G401.6 (cell line): ENCODE measurements around the gene ABCG4.
"Not testable (repeated sequence)": the region's sequence is repeated elsewhere in the genome, so short reads cannot be mapped to it uniquely, and the experiment has no call there.

Experiments
- FAIRE-seq: peaks from 2 replicates; lab custom pipeline; 2012; peaks lifted over from hg19 to GRCh38; lab: Jason Lieb, UNC

Gene ABCG4

GRCh38 chr11:119185981-119186634 is 37.3 kb downstream of the ABCG4 start:
- no peak for FAIRE-seq

GRCh38 chr11:119187123-119187892 is 38.5 kb downstream of the ABCG4 start:
- no peak for FAIRE-seq

GRCh38 chr11:119188067-119188466 is 39.2 kb downstream of the ABCG4 start:
- no peak for FAIRE-seq

DNA sequence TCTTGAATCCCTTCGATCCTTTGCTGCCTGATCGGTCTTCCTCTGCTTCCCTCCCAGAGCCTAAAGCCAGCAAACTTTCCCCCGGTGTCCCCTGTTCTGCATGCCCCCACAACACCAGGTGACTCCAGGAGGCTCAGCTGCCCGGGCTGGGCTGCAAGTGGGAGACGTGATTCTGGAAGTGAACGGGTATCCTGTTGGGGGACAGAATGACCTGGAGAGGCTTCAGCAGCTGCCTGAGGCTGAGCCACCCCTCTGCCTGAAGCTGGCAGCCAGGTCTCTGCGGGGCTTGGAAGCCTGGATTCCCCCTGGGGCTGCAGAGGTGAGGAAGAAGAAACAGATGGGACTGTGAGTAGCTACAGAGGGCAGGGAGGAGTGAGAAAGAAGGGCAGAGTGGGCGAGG is 40.0 kb downstream of the ABCG4 start:
- no peak for FAIRE-seq

GRCh38 chr11:119189393-119189792 is 40.5 kb downstream of the ABCG4 start:
- FAIRE-seq = no peak

DNA sequence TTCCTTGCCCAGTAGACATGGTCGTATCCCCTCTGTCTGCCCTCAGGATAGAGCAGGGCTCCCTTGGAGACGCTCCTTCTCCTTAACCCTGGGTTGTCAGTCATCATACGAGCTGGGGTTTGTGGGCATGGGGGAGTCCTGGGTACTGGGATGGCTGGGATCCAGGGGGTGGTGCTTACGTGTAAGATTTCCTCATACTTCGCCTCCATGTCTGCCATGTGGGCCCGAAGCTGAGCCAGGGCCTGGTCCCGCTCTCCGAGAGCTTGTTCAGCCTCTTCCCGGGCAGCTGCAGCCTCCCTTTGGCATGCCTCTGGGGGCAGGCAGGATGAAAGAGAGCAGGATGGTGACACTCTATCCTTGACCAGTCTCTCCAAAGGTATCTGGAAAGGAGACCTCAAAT is 41.7 kb downstream of the ABCG4 start:
- FAIRE-seq = no peak

GRCh38 chr11:119191265-119191664 is 42.4 kb downstream of the ABCG4 start:
- FAIRE-seq = not testable (repeated sequence)

DNA sequence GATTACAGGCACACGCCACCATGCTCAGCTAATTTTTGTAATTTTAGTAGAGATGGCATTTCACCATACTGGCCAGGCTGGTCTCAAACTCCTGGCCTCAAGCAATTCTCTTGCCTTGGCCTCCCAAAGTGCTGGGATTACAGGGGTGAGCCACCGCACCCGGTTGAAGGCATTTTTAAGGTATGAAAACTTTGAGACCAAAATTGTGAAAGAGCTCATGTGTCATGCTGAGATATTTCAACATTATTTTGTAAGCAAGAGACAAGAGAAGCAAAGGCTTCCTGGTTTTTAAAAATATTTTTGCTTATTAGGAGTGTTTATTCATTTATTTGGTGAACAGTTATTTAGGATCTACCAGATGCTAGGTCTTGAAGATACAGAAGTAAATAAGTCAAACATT is 43.3 kb downstream of the ABCG4 start:
- FAIRE-seq = no peak

DNA sequence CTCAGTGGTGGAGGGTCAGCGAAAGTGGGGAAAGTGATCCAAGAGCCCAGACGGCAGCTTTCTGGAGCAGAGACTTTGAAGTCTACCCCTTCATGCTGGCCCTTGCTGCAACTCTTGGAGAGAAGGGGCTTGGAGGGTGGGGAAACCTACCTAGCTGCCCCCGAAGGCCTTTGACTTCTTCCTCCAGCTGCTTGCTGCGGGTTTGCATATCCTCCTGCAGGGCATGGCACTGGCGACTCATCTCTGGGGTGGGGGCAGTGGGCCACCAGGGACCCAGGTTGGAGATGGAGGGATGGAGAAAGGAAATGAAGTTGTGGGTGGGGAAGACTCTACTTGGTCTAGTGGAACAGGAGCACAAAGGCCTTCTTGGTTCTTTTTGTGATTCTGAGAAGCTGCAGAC is 44.1 kb downstream of the ABCG4 start:
- no peak for FAIRE-seq

DNA sequence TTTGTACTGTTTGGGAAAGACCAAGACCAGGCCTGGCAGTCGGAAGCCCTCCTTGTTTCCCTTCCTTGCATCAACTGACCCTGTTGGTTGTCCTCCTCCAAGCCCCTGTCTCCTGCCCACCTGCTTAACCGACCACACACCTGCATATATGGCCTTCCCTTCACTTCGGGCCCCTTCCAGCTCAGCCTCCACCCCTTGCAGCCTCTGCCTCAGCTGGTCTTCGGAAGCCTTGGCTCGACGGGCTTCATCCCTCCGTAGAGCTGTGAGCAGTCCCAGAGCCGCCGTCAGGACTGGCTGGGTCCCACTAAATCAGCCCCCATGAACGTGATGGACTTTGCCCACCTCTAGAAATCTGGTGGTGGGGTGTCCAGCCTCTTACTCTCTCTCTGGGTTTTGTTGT is 44.8 kb downstream of the ABCG4 start:
- FAIRE-seq = no peak

DNA sequence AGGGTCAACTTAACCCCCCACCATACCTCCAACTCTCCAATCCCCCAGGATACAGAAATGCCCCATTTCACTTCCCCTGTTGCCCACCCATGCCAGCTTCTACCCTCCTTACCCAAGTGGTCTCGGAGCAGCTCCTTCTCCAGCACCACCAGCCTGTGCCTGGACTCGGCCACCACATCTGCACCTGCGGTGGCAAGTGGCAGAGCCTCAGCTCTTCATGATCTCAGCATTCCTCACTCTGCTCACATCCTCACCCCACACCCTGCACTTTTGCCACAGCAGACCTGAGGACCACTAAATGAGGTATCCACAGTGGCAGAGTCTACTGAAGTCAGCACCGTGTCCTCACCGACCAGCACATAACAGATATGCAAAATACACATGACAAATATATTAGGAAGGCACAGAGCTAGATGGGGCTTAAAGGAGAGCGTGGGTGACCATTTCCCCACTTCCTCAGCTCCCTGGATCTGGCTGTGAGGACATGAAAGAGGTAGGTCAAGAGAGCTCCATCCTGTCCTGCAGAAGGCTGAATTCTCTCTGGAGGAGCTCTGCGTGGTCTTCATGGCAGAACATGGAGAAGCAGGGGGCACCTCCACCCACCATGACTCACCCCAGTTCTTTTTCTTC is 46.1 kb downstream of the ABCG4 start:
- no peak for FAIRE-seq

GRCh38 chr11:119195680-119196079 is 46.8 kb downstream of the ABCG4 start:
- FAIRE-seq = no peak

GRCh38 chr11:119196833-119197483 is 48.1 kb downstream of the ABCG4 start:
- FAIRE-seq = peak; percentile 94

- FAIRE-seq = no peak
These were observed 50.1 kb downstream of the ABCG4 start for GRCh38 chr11:119198925-119199324.

DNA sequence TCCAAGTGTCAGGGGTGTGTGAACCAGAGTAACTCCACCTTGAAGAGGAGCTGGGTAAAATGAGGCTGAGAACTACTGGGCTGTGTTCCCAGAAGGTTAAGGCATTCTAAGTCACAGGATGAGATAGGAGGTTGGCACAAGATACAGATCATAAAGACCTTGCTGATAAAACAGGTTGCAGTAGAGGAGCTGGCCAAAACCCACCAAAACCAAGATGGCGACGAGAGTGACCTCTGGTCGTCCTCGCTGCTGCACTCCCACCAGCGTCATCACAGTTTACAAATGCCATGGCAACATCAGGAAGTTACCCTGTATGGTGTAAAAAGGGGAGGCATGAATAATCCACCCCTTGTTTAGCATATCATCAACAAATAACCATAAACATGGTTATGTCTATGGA is 52.4 kb downstream of the ABCG4 start:
- FAIRE-seq = not testable (repeated sequence)

- no peak for FAIRE-seq
These were observed 53.7 kb downstream of the ABCG4 start for GRCh38 chr11:119202554-119202953.

DNA sequence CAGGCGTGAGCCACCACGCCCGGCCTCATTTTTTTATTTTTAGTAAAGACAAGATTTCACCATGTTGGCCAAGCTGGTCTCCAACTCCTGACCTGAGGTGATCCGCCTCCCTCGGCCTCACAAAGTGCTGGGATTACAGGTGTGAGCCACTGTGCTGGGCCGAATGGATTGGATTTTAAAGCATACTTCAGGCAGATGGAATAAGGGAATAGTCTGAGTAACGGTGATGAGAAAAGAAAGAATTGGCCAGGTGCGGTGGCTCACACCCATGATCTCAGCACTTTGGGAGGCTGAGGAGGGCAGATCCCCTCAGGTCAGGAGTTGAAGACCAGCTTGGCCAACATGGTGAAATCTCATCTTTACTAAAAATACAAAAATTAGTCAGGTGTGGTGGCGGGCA is 55.2 kb downstream of the ABCG4 start:
- FAIRE-seq = no peak

GRCh38 chr11:119205080-119205479 is 56.2 kb downstream of the ABCG4 start:
- no peak for FAIRE-seq

- FAIRE-seq = peak; percentile 56
These were observed 57.0 kb downstream of the ABCG4 start, which contains the start of gene CBL for GRCh38 chr11:119205574-119206510. Gene CBL, plus strand, starts transcription at chr11:119206339. Its CDS starts 79 bp downstream, at chr11:119206418.

GRCh38 chr11:119206511-119207414 is 57.9 kb downstream of the ABCG4 start:
- no peak for FAIRE-seq
